Fibroblast of lung (primary cell): ENCODE data around the gene SLC16A7. TPM values are rescaled to one million over a fixed set of nuclear protein-coding genes. Genes with fewer than 3 reads are reported as not detected.

Experiments used
- DNase-seq, 2 donors: peaks; one replicate each; pipeline versions ENCODE4 v3.0.0 to v3.0.0-alpha.2; 2010; ENCODE audit warnings: low read depth in 2 of 2
- H2AFZ ChIP-seq: 2 replicates; pipeline ENCODE4 v1.5.1; 2012; ENCODE audit warnings: low read length, control low read depth, inconsistent platforms
- H3K27ac ChIP-seq: 2 replicates; pipeline ENCODE4 v1.5.1; 2011; ENCODE audit warnings: low read length, control low read depth; ENCODE audit not compliant: insufficient read depth
- H3K27me3 ChIP-seq: 2 replicates; pipeline ENCODE4 v1.5.1; 2011; ENCODE audit warnings: mild to moderate bottlenecking, low read length; ENCODE audit not compliant: control insufficient read depth, insufficient read depth
- H3K36me3 ChIP-seq: 2 replicates; pipeline ENCODE4 v1.5.1; 2011; ENCODE audit warnings: low read length; ENCODE audit not compliant: control insufficient read depth, insufficient read depth
- H3K4me1 ChIP-seq: 2 replicates; pipeline ENCODE4 v1.5.1; 2011; ENCODE audit warnings: low read length; ENCODE audit not compliant: control insufficient read depth, insufficient read depth; ENCODE audit errors: extremely low read depth
- H3K4me2 ChIP-seq: 2 replicates; pipeline ENCODE4 v1.5.1; 2011; ENCODE audit warnings: low read length, control low read depth; ENCODE audit not compliant: insufficient read depth; ENCODE audit errors: extremely low read depth
- H3K4me3 ChIP-seq, 4 experiments: fragments of 200-600 bp in 1 of 4; sonication (generic) in 1 of 4; replicated peaks in 1 of 4; 2 replicates each; pipeline ENCODE4 v1.5.1; 2011 to 2016; ENCODE audit warnings: low read length in 4 of 4, low read depth in 3 of 4, mild to moderate bottlenecking in 3 of 4, control low read depth in 2 of 4, inconsistent platforms in 1 of 4, mixed read lengths in 1 of 4; ENCODE audit not compliant: insufficient read depth in 1 of 4; ENCODE audit errors: control extremely low read depth in 1 of 4
- H3K79me2 ChIP-seq: 2 replicates; pipeline ENCODE4 v1.5.1; 2012; ENCODE audit warnings: mild to moderate bottlenecking, low read length, inconsistent platforms; ENCODE audit not compliant: control insufficient read depth, insufficient read depth
- H3K9ac ChIP-seq: 2 replicates; pipeline ENCODE4 v1.5.1; 2011; ENCODE audit warnings: mild to moderate bottlenecking, low read length, control low read depth; ENCODE audit not compliant: insufficient read depth
- H3K9me3 ChIP-seq: 2 replicates; pipeline ENCODE4 v1.5.1; 2012; ENCODE audit warnings: low read depth, low read length; ENCODE audit not compliant: control insufficient read depth, insufficient read depth
- H4K20me1 ChIP-seq: 2 replicates; pipeline ENCODE4 v1.5.1; 2011; ENCODE audit warnings: low read length; ENCODE audit not compliant: control insufficient read depth, insufficient read depth; ENCODE audit errors: extremely low read depth
- EZH2 ChIP-seq: IDR thresholded peaks from 2 replicates; pipeline ENCODE4 v1.5.1; 2012; ENCODE audit warnings: low read length, control low read depth, mild to moderate bottlenecking; ENCODE audit errors: missing control alignments
- polyA plus RNA-seq, 2 donors: library from polyadenylated mRNA; depleted of rRNA in 1 of 2; stranded (reverse) in 1 of 2; unstranded in 1 of 2; fragments of >200 nt; gene quantifications; 2 replicates each; pipeline ENCODE4 v1.2.1, GENCODE V29; 2011 to 2012; ENCODE audit warnings: missing spikeins in 1 of 2
- total RNA-seq: library from RNA; depleted of rRNA; stranded (reverse); fragments of >200 nt; gene quantifications from 2 replicates; pipeline ENCODE4 v1.2.1, GENCODE V29; 2014
- TF ChIP-seq, protein P1 (sequence below), 2 donors: IDR thresholded peaks in 1 of 2; conservative IDR thresholded peaks in 1 of 2; 1 replicate in 1 of 2; 2 replicates in 1 of 2; pipeline ENCODE4 v1.5.1; 2011 to 2012; ENCODE audit warnings: low read length in 2 of 2, control low read depth in 1 of 2, inconsistent platforms in 1 of 2, low read depth in 1 of 2, mild to moderate bottlenecking in 1 of 2

Gene SLC16A7
- total and polyA plus RNA-seq, 2 donors (not counting 1 experiment from before 2014, with no cell fraction given) = 40.2 to 110 TPM

DNA sequence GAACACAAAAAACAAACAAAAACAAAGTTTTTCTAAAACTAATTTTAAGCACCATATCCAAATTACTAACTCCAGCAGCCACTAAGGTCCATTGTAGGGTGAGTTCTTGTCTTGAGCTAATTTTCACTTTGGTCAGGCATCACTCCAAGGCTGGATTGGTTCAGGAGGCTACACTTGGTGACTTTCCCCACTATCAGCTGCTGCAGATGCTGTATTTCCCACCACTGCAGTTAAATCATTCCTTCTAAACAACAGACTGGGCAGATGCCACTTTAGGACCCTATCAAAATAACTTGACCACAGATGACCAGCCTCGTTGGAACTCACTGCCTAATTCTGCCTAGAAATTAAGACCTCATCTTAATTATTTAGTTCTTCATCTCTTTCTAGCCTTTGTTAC, 140.5 kb downstream of the SLC16A7 start:
- Histone ChIP-seq H3K27me3 (no peaks in the 10 kb centered on the region), H3K4me2 (no peak overlapping the region), H3K79me2 (no peaks in the 10 kb centered on the region), H2AFZ (no peak overlapping the region), H4K20me1 (no peaks in the 10 kb centered on the region), H3K36me3 (no peaks in the 10 kb centered on the region), H3K9me3 (no peaks in the 10 kb centered on the region), H3K4me3 (no peak overlapping the region), H3K9ac (no peak overlapping the region), H3K4me1 (peaks cover 15% of the 10 kb centered on the region), H3K27ac (peak overlapping the region; percentile 46)
- no peak for DNase-seq
- no peak for TF ChIP-seq EZH2
- TF ChIP-seq, protein P1, sequence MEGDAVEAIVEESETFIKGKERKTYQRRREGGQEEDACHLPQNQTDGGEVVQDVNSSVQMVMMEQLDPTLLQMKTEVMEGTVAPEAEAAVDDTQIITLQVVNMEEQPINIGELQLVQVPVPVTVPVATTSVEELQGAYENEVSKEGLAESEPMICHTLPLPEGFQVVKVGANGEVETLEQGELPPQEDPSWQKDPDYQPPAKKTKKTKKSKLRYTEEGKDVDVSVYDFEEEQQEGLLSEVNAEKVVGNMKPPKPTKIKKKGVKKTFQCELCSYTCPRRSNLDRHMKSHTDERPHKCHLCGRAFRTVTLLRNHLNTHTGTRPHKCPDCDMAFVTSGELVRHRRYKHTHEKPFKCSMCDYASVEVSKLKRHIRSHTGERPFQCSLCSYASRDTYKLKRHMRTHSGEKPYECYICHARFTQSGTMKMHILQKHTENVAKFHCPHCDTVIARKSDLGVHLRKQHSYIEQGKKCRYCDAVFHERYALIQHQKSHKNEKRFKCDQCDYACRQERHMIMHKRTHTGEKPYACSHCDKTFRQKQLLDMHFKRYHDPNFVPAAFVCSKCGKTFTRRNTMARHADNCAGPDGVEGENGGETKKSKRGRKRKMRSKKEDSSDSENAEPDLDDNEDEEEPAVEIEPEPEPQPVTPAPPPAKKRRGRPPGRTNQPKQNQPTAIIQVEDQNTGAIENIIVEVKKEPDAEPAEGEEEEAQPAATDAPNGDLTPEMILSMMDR (conservative IDR thresholded peaks at IDR 0.05 in 1 of 2, IDR thresholded peaks at IDR 0.05 in 1 of 2; ENCODE audit: low read depth in 1 of 2, low read length in 2 of 2) = no peak

DNA sequence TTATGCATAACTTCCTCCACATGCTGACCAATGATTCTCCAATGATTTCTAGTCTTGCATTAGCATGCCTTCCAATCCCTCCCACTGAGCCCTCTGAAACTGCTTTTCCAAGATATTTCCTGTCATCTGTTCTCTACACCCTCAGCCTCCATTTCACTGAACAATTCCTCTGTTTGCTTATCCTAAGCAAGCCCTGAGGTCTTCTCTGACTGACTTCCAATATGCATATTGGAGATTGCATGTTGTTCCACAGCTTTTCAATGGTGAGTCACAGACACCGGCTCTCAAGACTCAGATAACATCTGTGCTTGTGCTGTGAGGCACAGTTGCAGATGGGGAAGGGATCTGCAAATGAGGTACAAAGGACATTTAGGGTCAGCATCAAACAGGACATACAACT, 141.0 kb downstream of the SLC16A7 start:
- no peaks in the 10 kb centered on the region for H4K20me1 ChIP-seq

DNA sequence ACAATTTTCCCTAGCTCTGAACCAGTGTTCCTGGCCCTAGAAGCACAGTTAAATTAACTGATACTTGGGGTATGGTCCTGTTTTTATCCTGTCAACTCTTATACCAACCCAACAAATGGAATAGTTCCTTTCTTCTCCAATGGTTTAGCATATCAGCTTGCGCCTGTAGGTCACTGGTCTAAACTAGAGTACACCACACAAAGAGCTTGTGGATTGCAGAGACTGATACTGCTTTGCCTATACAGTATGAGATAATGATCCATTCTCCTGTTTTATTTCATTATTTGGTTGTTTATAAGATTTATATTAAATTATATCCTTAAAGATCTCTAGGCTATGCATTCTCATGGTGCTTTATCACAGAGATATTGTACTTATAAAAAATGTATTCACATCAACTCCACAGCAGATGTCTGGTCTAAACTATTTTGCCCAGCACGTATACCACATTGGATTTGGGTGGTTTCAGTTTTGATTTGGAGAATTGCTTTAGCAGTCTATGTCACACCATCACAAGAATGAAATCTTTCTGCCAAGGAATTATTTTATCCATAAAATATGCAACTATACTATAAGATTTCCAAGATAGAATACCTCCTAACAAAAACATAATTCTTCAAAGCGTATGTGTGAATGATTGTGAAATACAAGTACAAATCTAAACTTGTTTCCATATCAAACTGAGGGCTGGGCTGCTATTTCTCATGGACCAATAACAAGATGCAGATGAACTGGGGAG, 142.1 kb downstream of the SLC16A7 start:
- Histone ChIP-seq H3K36me3 (no peaks in the 10 kb centered on the region), H3K4me2 (peak overlapping the region; percentile 83), H3K4me1 (peaks cover 19% of the 10 kb centered on the region), H3K9ac (peak overlapping the region; percentile 7), H3K4me3 (peak overlapping the region; percentile 1 to 40 (median 39)), H3K27me3 (no peaks in the 10 kb centered on the region), H3K9me3 (no peaks in the 10 kb centered on the region), H2AFZ (peak overlapping the region; percentile 5), H3K27ac (peak overlapping the region; percentile 72), H3K79me2 (no peaks in the 10 kb centered on the region), H4K20me1 (no peaks in the 10 kb centered on the region)
- TF ChIP-seq, protein P1 (conservative IDR thresholded peaks at IDR 0.05 in 1 of 2, IDR thresholded peaks at IDR 0.05 in 1 of 2; ENCODE audit: low read depth in 1 of 2, low read length in 2 of 2) = no peak
- no peak for TF ChIP-seq EZH2
- DNase-seq = peak; percentile 20 to 50

More for the DNA sequence above, 141.0 kb downstream of the SLC16A7 start:
- H3K36me3 ChIP-seq = no peaks in the 10 kb centered on the region
- no peaks in the 10 kb centered on the region for H3K9me3 ChIP-seq
- peak overlapping the region; percentile 46 for H3K27ac ChIP-seq
- no peaks in the 10 kb centered on the region for H3K79me2 ChIP-seq
- no peak for TF ChIP-seq EZH2
- TF ChIP-seq, protein P1 (conservative IDR thresholded peaks at IDR 0.05 in 1 of 2, IDR thresholded peaks at IDR 0.05 in 1 of 2; ENCODE audit: low read depth in 1 of 2, low read length in 2 of 2) = no peak
- peak overlapping the region; percentile 11 for H3K4me2 ChIP-seq
- H3K27me3 ChIP-seq = no peaks in the 10 kb centered on the region
- peaks cover 15% of the 10 kb centered on the region for H3K4me1 ChIP-seq
- H3K9ac ChIP-seq = no peak overlapping the region
- H2AFZ ChIP-seq = no peak overlapping the region
- peak; percentile 91 for DNase-seq
- H3K4me3 ChIP-seq = no peak overlapping the region
